Keratinocyte (primary cell): ENCODE measurements around the gene SLC66A1. TPM values are rescaled to one million over a fixed set of nuclear protein-coding genes. Genes with fewer than 3 reads are reported as not detected.
"Not testable (repeated sequence)": the region's sequence is repeated elsewhere in the genome, so short reads cannot be mapped to it uniquely, and the experiment has no call there.

ENCODE experiments used
- DNase-seq: peaks from one replicate; pipeline ENCODE4 v3.0.0-alpha.2; 2011; ENCODE audit warnings: low read depth, missing footprints, low spot score
- FAIRE-seq: peaks from 2 replicates; lab custom pipeline; 2011; peaks lifted over from hg19 to GRCh38; lab: Jason Lieb, UNC
- H2AFZ ChIP-seq: 2 replicates; pipeline ENCODE4 v1.6.0; 2012; ENCODE audit warnings: low read length, control low read depth, inconsistent platforms; ENCODE audit not compliant: control insufficient read depth
- H3K27ac ChIP-seq: 2 replicates; pipeline ENCODE4 v1.5.1; 2011; ENCODE audit warnings: low read length; ENCODE audit not compliant: control insufficient read depth, insufficient read depth
- H3K27me3 ChIP-seq: 3 replicates; pipeline ENCODE4 v1.6.0; 2011; ENCODE audit warnings: low read length; ENCODE audit not compliant: control insufficient read depth, insufficient read depth; ENCODE audit errors: extremely low read depth
- H3K36me3 ChIP-seq, 2 experiments: 2 replicates in 1 of 2; 3 replicates in 1 of 2; pipeline ENCODE4 v1.5.1; 2011; ENCODE audit warnings: low read length in 2 of 2, mild to moderate bottlenecking in 1 of 2; ENCODE audit not compliant: control insufficient read depth in 2 of 2, insufficient read depth in 2 of 2; ENCODE audit errors: extremely low read depth in 1 of 2
- H3K4me1 ChIP-seq: 3 replicates; pipeline ENCODE4 v1.5.1; 2011; ENCODE audit warnings: low read length; ENCODE audit not compliant: control insufficient read depth, insufficient read depth; ENCODE audit errors: extremely low read depth
- H3K4me2 ChIP-seq: 3 replicates; pipeline ENCODE4 v1.6.0; 2011; ENCODE audit warnings: low read depth, low read length; ENCODE audit not compliant: control insufficient read depth, insufficient read depth; ENCODE audit errors: extremely low read depth
- H3K4me3 ChIP-seq, 3 experiments: fragments of 200-600 bp in 1 of 3; sonication (generic) in 1 of 3; 2 replicates in 2 of 3; 3 replicates in 1 of 3; pipeline ENCODE4 v1.5.1; 2011 to 2016; ENCODE audit warnings: low read length in 3 of 3, mild to moderate bottlenecking in 3 of 3, control low read depth in 2 of 3, inconsistent platforms in 1 of 3, low read depth in 1 of 3, mixed read lengths in 1 of 3, mixed run types in 1 of 3, moderate library complexity in 1 of 3; ENCODE audit not compliant: control insufficient read depth in 2 of 3, insufficient read depth in 2 of 3; ENCODE audit errors: extremely low read depth in 1 of 3
- H3K79me2 ChIP-seq: 2 replicates; pipeline ENCODE4 v1.6.0; 2012; ENCODE audit warnings: low read length; ENCODE audit not compliant: control insufficient read depth, insufficient read depth
- H3K9ac ChIP-seq: 3 replicates; pipeline ENCODE4 v1.6.0; 2011; ENCODE audit warnings: low read length; ENCODE audit not compliant: control insufficient read depth, insufficient read depth; ENCODE audit errors: extremely low read depth
- H3K9me1 ChIP-seq: 3 replicates; pipeline ENCODE4 v1.6.0; 2011; ENCODE audit warnings: low read length; ENCODE audit not compliant: control insufficient read depth, insufficient read depth; ENCODE audit errors: extremely low read depth
- H3K9me3 ChIP-seq: 2 replicates; pipeline ENCODE4 v1.5.1; 2012; ENCODE audit warnings: low read depth, low read length; ENCODE audit not compliant: control insufficient read depth
- H4K20me1 ChIP-seq: 3 replicates; pipeline ENCODE4 v1.6.0; 2011; ENCODE audit warnings: low read length; ENCODE audit not compliant: control insufficient read depth, insufficient read depth; ENCODE audit errors: extremely low read depth
- CTCF ChIP-seq, 3 experiments: IDR thresholded peaks in 1 of 3; conservative IDR thresholded peaks in 1 of 3; optimal IDR thresholded peaks in 1 of 3; 2 replicates in 2 of 3; 3 replicates in 1 of 3; pipeline versions ENCODE3 to v1.5.1; 2011; ENCODE audit warnings: low read length in 3 of 3, mild to moderate bottlenecking in 3 of 3, moderate library complexity in 2 of 3, control low read depth in 1 of 3, inconsistent platforms in 1 of 3; ENCODE audit not compliant: insufficient read depth in 2 of 3; ENCODE audit errors: extremely low read depth in 1 of 3
- EZH2 ChIP-seq: IDR thresholded peaks from one replicate; pipeline ENCODE4 v1.6.1; 2012; ENCODE audit warnings: inconsistent platforms, mild to moderate bottlenecking, low read length, moderate library complexity
- dilution Hi-C: fragments of 300-500 bp; cut with MboI; formaldehyde crosslinking; loops from one replicate; pipeline ENCODE4 v1.7.0; 2020; ENCODE audit warnings: low sequenced_read_pairs; ENCODE audit not compliant: extremely low pct_ligation_motif_present
- polyA plus RNA-seq, 5 experiments: library from polyadenylated mRNA; depleted of rRNA in 3 of 5; stranded (reverse) in 3 of 5; stranded (forward) in 1 of 5; unstranded in 1 of 5; fragments of >200 nt; gene quantifications; 1 replicate in 1 of 5; 2 replicates in 3 of 5; 3 replicates in 1 of 5; pipeline versions ENCODE4 v1.2.1 to v1.2.3, GENCODE V29; 2011 to 2012; ENCODE audit warnings: missing spikeins in 2 of 5, low read depth in 1 of 5, low replicate concordance in 1 of 5

The SLC66A1 gene
- polyA plus RNA-seq, 1 donor (not counting 4 experiments of a cell fraction or from before 2014, with no cell fraction given): 8.0 TPM

GRCh38 chr1:19273844-19274531 lies 38.1 kb upstream of the SLC66A1 start:
- peak overlapping the region; percentile 29 for H3K4me2 ChIP-seq
- H2AFZ ChIP-seq, H3K36me3 ChIP-seq, H3K4me1 ChIP-seq, H3K27ac ChIP-seq, DNase-seq, H3K4me3 ChIP-seq, H3K9me1 ChIP-seq, H3K79me2 ChIP-seq, H3K9ac ChIP-seq, H3K9me3 ChIP-seq, H3K27me3 ChIP-seq, H4K20me1 ChIP-seq, FAIRE-seq, dilution Hi-C loops: not testable (repeated sequence)
- peak; percentile 30 for TF ChIP-seq EZH2

GRCh38 chr1:19274636-19275035 lies 37.5 kb upstream of the SLC66A1 start:
- FAIRE-seq: no peak
- dilution Hi-C loops: no loop called here

More at GRCh38 chr1:19274636-19275035, 37.5 kb upstream of the SLC66A1 start:
- peaks cover 10% of the 10 kb centered on the region for H3K27me3 ChIP-seq
- H3K36me3 ChIP-seq: no peaks in the 10 kb centered on the region
- no peaks in the 10 kb centered on the region for H4K20me1 ChIP-seq
- no peaks in the 10 kb centered on the region for H3K4me1 ChIP-seq
- no peak overlapping the region for H2AFZ ChIP-seq
- H3K4me2 ChIP-seq: no peak overlapping the region
- no peaks in the 10 kb centered on the region for H3K9me1 ChIP-seq
- DNase-seq: no peak
- H3K4me3 ChIP-seq: no peak overlapping the region
- H3K9me3 ChIP-seq: peaks cover 3% of the 10 kb centered on the region
- H3K27ac ChIP-seq: no peak overlapping the region
- TF ChIP-seq CTCF (optimal IDR thresholded peaks at IDR 0.05 in 1 of 3, IDR thresholded peaks at IDR 0.05 in 1 of 3, conservative IDR thresholded peaks at IDR 0.05 in 1 of 3; ENCODE audit: extremely low read depth in 1 of 3, insufficient read depth in 2 of 3, low read length in 3 of 3): no peak
- no peak for TF ChIP-seq EZH2
- H3K9ac ChIP-seq: no peak overlapping the region
- H3K79me2 ChIP-seq: no peaks in the 10 kb centered on the region
